HFF-Myc (cell line): ENCODE data around the gene ISL2.
"Not testable (repeated sequence)": the region's sequence is repeated elsewhere in the genome, so short reads cannot be mapped to it uniquely, and the experiment has no call there.

ENCODE experiments used
- DNase-seq: peaks from one replicate; pipeline ENCODE4 v3.0.0-alpha.2; 2011; ENCODE audit warnings: low read depth; ENCODE audit errors: extremely low read depth
- H3K4me3 ChIP-seq: replicated peaks from 2 replicates; pipeline ENCODE4 v1.5.1; 2011; ENCODE audit warnings: low read depth, mild to moderate bottlenecking, control low read depth, low read length
- CTCF ChIP-seq: IDR thresholded peaks from 2 replicates; pipeline ENCODE4 v1.5.1; 2012; ENCODE audit warnings: mild to moderate bottlenecking, low read depth, low read length, control low read depth; ENCODE audit errors: missing control alignments

ISL2 gene

GRCh38 chr15:76303909-76304308 lies 32.7 kb upstream of the ISL2 start:
- H3K4me3 ChIP-seq = no peak overlapping the region
- DNase-seq = no peak
- no peak for TF ChIP-seq CTCF

- no peak for TF ChIP-seq CTCF
- DNase-seq = no peak
- H3K4me3 ChIP-seq = peak overlapping the region; percentile 91
Observed at GRCh38 chr15:76309601-76310330, 26.8 kb upstream of the ISL2 start.

GRCh38 chr15:76310475-76311099 lies 26.0 kb upstream of the ISL2 start:
- no peak for TF ChIP-seq CTCF
- DNase-seq = no peak
- peak overlapping the region; percentile 91 for H3K4me3 ChIP-seq

DNA sequence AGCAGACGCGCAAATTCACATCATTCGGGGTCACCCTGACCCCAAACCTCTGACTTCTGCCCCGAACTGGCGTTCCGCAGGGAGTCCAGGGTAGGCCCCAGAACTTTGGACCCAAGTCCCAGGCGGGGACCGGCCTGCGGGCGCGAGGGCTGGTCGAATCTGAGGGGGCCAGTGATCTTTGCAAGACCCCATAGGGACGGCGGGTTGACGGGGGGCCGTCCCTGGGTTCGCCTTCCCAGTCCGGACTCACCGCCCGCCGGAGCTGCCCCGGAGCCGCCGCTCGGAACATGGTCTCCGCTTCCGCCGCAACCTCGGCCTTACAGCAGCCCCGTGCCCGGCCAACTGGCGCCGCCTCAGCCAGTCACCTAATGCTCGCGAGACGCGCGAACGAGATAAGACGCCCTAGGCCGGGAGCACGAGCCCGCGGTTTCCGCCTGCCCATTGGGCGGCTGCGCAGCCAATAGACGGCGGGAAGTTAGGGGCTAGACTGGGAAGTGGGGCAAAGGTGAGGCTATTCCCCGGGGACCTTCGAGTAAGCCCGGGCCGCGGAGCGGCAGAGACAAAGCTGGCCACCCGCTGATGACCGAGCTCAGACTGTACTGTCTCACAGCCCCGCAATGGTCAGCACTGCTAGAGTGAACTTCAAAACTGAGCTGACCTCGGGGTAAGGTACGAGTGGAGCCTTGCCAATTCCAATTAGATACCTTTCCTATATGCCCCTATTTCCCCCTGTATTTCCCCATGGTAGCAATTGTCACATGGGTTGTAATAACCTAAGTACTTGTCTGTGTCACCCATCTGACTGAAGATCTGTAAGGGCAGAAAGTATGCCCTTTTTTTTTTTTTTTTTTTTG lies 25.2 kb upstream of the ISL2 start, which contains the start of gene ETFA:
Gene ETFA (minus strand): TSS at position 370 of the 854 bp plus-strand sequence. CDS start 81 bp downstream, at position 289.
- peak within 1 kb of the TSS; percentile 91 for H3K4me3 ChIP-seq
- no peak for TF ChIP-seq CTCF
- peak; percentile 88 for DNase-seq

DNA sequence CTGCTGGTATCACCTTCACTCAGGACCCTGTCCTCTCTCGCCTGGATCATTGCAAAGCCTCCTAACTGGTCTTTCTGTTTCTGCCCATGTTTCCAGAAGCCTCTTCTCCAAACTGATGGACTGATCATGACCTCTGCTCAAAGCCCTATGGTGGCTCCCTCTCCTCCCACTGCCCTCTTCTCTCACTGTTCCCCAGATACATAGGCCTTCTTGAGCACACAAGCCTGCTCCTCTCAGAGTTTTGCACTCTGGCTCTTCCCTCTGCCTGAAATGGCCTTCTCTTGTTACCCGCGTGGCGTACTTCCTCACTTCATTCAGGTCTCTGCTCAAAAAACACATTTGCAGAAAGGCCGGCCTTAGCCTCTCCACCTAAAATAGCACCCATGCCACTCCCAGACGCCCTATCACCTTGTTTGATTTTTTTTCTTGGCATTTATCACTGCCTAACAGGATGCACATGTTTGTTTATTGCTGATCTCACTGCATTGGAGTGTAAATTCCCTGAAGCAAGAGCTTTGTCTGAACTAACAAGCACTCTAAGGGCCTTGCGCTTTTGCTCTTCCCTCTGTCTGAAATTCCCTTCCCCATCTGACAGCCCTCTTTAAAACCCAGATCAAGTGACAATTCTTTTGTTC lies 23.9 kb upstream of the ISL2 start:
- no peak for DNase-seq
- H3K4me3 ChIP-seq = no peak overlapping the region
- TF ChIP-seq CTCF = no peak

GRCh38 chr15:76313175-76313567 lies 23.4 kb upstream of the ISL2 start:
- not testable (repeated sequence) for DNase-seq, H3K4me3 ChIP-seq
